ENCODE results near the gene RBM26.

DNA sequence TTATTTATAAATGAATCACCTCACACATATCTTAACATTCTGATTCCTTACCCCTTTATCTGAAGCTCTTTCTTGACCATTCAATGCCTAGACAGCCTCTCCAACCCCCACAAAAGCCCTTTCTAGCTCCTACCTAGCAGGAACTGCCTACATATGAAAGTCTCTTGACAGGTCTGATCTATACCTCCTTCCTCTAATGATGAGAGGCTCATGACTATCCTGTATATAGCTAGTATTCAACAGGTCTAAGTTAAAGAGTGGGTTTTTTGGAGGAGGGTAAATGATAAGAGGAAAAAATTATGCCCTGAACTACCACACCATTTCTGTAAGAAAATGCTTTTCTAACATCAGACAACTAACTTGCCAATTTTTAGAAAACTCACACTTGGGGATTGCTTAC is 47.0 kb downstream of the RBM26 start:
- TF ChIP-seq POLR2A (IDR thresholded peaks at IDR 0.05; ENCODE audit: low read depth, low read length) (no peak), FOS (IDR thresholded peaks at IDR 0.05; ENCODE audit: low read depth, low read length) (no peak)
- TF ChIP-seq, protein P1, sequence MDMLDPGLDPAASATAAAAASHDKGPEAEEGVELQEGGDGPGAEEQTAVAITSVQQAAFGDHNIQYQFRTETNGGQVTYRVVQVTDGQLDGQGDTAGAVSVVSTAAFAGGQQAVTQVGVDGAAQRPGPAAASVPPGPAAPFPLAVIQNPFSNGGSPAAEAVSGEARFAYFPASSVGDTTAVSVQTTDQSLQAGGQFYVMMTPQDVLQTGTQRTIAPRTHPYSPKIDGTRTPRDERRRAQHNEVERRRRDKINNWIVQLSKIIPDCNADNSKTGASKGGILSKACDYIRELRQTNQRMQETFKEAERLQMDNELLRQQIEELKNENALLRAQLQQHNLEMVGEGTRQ (IDR thresholded peaks at IDR 0.05; ENCODE audit: low read depth, low read length) = no peak

Measured in IMR-90 (cell line).